ENCODE measurements around the gene ASB10.

DNA sequence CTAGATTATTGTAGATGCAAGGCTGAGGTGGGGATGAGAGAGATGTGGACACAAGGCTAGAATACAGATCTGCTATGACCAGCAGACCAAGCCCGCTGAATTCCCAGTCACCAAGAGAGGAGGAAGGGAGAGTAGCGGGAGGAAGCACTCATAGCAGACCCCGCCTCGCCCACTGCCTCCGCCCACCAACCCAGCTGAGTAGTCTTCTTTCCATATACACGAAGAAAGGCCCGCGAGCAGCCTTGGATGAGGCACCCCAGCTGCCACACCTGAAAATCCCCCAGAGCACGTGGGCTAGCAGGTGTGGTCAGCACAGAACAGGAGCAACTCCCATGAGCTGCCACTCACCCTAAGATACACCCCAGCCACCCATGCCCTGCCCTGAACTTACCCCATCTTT is 31.1 kb upstream of the ASB10 start:
- TF ChIP-seq, protein P1, sequence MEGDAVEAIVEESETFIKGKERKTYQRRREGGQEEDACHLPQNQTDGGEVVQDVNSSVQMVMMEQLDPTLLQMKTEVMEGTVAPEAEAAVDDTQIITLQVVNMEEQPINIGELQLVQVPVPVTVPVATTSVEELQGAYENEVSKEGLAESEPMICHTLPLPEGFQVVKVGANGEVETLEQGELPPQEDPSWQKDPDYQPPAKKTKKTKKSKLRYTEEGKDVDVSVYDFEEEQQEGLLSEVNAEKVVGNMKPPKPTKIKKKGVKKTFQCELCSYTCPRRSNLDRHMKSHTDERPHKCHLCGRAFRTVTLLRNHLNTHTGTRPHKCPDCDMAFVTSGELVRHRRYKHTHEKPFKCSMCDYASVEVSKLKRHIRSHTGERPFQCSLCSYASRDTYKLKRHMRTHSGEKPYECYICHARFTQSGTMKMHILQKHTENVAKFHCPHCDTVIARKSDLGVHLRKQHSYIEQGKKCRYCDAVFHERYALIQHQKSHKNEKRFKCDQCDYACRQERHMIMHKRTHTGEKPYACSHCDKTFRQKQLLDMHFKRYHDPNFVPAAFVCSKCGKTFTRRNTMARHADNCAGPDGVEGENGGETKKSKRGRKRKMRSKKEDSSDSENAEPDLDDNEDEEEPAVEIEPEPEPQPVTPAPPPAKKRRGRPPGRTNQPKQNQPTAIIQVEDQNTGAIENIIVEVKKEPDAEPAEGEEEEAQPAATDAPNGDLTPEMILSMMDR (IDR thresholded peaks at IDR 0.05): no peak
- no peak for TF ChIP-seq POLR2AphosphoS5 (IDR thresholded peaks at IDR 0.05; ENCODE audit: low read depth, low read length)
- TF ChIP-seq, protein P2, sequence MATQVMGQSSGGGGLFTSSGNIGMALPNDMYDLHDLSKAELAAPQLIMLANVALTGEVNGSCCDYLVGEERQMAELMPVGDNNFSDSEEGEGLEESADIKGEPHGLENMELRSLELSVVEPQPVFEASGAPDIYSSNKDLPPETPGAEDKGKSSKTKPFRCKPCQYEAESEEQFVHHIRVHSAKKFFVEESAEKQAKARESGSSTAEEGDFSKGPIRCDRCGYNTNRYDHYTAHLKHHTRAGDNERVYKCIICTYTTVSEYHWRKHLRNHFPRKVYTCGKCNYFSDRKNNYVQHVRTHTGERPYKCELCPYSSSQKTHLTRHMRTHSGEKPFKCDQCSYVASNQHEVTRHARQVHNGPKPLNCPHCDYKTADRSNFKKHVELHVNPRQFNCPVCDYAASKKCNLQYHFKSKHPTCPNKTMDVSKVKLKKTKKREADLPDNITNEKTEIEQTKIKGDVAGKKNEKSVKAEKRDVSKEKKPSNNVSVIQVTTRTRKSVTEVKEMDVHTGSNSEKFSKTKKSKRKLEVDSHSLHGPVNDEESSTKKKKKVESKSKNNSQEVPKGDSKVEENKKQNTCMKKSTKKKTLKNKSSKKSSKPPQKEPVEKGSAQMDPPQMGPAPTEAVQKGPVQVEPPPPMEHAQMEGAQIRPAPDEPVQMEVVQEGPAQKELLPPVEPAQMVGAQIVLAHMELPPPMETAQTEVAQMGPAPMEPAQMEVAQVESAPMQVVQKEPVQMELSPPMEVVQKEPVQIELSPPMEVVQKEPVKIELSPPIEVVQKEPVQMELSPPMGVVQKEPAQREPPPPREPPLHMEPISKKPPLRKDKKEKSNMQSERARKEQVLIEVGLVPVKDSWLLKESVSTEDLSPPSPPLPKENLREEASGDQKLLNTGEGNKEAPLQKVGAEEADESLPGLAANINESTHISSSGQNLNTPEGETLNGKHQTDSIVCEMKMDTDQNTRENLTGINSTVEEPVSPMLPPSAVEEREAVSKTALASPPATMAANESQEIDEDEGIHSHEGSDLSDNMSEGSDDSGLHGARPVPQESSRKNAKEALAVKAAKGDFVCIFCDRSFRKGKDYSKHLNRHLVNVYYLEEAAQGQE (IDR thresholded peaks at IDR 0.05; ENCODE audit: insufficient read depth in 1 of 2, low read depth in 2 of 2, low read length in 1 of 2): no peak

All from Panc1 (cell line).